HL-60 (cell line): ENCODE measurements around the gene SLC26A2.

Source experiments
- DNase-seq, 2 experiments: peaks; one replicate each; pipeline ENCODE4 v3.0.0-alpha.2; 2010 to 2020; ENCODE audit warnings: low read depth in 1 of 2, low spot score in 1 of 2
- H3K27ac ChIP-seq: fragments of 250-450 bp; sonication (Bioruptor Pico); replicated peaks from 2 replicates; pipeline ENCODE4 v1.5.1; 2020; ENCODE audit warnings: mild to moderate bottlenecking, moderate library complexity
- H3K27me3 ChIP-seq: fragments of 250-450 bp; sonication (Bioruptor Pico); 2 replicates; pipeline ENCODE4 v1.5.1; 2021; ENCODE audit warnings: mild to moderate bottlenecking, moderate library complexity; ENCODE audit not compliant: insufficient read depth, poor library complexity, severe bottlenecking
- H3K4me3 ChIP-seq: replicated peaks from 2 replicates; pipeline ENCODE4 v1.5.1; 2011; ENCODE audit warnings: mild to moderate bottlenecking, control low read depth, low read length; ENCODE audit not compliant: insufficient read depth
- CTCF ChIP-seq: IDR thresholded peaks from one replicate; pipeline ENCODE4 v1.5.1; 2011; ENCODE audit warnings: low read length, control low read depth, inconsistent platforms; ENCODE audit not compliant: insufficient read depth
- GABPA ChIP-seq: IDR thresholded peaks from 2 replicates; pipeline ENCODE4 v1.6.1; 2012; ENCODE audit warnings: low read depth
- POLR2AphosphoS5 ChIP-seq: IDR thresholded peaks from 2 replicates; pipeline ENCODE4 v1.6.1; 2012; ENCODE audit warnings: low read depth
- SPI1 ChIP-seq: IDR thresholded peaks from 2 replicates; pipeline ENCODE4 v1.6.1; 2012; ENCODE audit warnings: low read depth, mild to moderate bottlenecking, borderline replicate concordance
- TF ChIP-seq, protein P1 (sequence below): IDR thresholded peaks from 2 replicates; pipeline ENCODE4 v1.6.1; 2012; ENCODE audit warnings: low read depth; ENCODE audit not compliant: insufficient replicate concordance

The SLC26A2 gene

GRCh38 chr5:149921597-149921996, 39.0 kb upstream of the SLC26A2 start:
- no peak for DNase-seq
- Histone ChIP-seq H3K27ac (no peak overlapping the region), H3K27me3 (no peaks in the 10 kb centered on the region), H3K4me3 (no peak overlapping the region)
- TF ChIP-seq POLR2AphosphoS5, result no peak
- TF ChIP-seq, protein P1, sequence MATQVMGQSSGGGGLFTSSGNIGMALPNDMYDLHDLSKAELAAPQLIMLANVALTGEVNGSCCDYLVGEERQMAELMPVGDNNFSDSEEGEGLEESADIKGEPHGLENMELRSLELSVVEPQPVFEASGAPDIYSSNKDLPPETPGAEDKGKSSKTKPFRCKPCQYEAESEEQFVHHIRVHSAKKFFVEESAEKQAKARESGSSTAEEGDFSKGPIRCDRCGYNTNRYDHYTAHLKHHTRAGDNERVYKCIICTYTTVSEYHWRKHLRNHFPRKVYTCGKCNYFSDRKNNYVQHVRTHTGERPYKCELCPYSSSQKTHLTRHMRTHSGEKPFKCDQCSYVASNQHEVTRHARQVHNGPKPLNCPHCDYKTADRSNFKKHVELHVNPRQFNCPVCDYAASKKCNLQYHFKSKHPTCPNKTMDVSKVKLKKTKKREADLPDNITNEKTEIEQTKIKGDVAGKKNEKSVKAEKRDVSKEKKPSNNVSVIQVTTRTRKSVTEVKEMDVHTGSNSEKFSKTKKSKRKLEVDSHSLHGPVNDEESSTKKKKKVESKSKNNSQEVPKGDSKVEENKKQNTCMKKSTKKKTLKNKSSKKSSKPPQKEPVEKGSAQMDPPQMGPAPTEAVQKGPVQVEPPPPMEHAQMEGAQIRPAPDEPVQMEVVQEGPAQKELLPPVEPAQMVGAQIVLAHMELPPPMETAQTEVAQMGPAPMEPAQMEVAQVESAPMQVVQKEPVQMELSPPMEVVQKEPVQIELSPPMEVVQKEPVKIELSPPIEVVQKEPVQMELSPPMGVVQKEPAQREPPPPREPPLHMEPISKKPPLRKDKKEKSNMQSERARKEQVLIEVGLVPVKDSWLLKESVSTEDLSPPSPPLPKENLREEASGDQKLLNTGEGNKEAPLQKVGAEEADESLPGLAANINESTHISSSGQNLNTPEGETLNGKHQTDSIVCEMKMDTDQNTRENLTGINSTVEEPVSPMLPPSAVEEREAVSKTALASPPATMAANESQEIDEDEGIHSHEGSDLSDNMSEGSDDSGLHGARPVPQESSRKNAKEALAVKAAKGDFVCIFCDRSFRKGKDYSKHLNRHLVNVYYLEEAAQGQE, result no peak
- no peak for TF ChIP-seq SPI1
- no peak for TF ChIP-seq GABPA
- TF ChIP-seq CTCF, result no peak

GRCh38 chr5:149922950-149923349, 37.6 kb upstream of the SLC26A2 start:
- Histone ChIP-seq H3K27ac (no peak overlapping the region), H3K4me3 (no peak overlapping the region), H3K27me3 (no peaks in the 10 kb centered on the region)
- no peak for TF ChIP-seq POLR2AphosphoS5
- no peak for TF ChIP-seq GABPA
- TF ChIP-seq SPI1, result no peak
- DNase-seq, result no peak

- DNase-seq, result no peak
- H3K27me3 ChIP-seq, result no peaks in the 10 kb centered on the region
- TF ChIP-seq GABPA (no peak), CTCF (no peak), POLR2AphosphoS5 (no peak), SPI1 (no peak)
- TF ChIP-seq, protein P1, result no peak
- H3K27ac ChIP-seq, result no peak overlapping the region
- no peak overlapping the region for H3K4me3 ChIP-seq
Measured at GRCh38 chr5:149924486-149924885, 36.1 kb upstream of the SLC26A2 start.

DNA sequence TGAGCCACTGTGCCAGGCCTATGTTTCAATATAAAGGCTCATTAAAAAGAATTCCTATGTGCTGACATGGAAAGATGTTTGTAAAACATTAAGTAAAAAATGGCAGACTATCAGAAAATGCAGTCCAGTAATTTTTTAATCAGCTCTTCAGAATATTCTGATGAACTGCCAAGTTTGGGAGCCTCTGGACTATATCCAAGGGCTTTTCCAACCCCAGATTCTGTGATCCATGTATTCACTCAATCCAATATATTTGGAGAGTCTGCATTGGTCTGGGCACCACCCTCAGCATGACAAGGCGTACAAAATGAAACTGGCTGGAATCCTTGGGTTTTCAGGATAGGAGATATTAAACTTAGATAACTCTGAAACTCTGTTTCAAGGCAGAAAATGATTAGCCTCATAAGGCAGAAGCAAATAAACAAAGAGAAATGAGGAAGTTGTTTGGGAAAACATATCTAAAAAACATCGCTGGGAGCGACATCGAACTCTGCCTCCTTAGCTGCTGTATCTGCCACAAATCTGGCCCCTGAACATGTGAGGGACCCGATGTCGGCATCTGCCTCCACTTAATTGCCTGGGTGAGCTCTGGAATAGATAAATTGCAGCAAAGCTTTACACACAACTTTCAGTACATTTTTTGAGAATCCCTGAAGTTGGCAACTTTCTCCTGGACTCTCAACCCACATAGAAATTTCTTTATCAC, 30.4 kb upstream of the SLC26A2 start:
- Histone ChIP-seq H3K4me3 (no peak overlapping the region), H3K27ac (no peak overlapping the region), H3K27me3 (no peaks in the 10 kb centered on the region)
- no peak for DNase-seq
- TF ChIP-seq POLR2AphosphoS5 (no peak), GABPA (no peak), CTCF (no peak), SPI1 (no peak)
- TF ChIP-seq, protein P1, result no peak
